ENCODE data around the gene ZNF580.

DNA sequence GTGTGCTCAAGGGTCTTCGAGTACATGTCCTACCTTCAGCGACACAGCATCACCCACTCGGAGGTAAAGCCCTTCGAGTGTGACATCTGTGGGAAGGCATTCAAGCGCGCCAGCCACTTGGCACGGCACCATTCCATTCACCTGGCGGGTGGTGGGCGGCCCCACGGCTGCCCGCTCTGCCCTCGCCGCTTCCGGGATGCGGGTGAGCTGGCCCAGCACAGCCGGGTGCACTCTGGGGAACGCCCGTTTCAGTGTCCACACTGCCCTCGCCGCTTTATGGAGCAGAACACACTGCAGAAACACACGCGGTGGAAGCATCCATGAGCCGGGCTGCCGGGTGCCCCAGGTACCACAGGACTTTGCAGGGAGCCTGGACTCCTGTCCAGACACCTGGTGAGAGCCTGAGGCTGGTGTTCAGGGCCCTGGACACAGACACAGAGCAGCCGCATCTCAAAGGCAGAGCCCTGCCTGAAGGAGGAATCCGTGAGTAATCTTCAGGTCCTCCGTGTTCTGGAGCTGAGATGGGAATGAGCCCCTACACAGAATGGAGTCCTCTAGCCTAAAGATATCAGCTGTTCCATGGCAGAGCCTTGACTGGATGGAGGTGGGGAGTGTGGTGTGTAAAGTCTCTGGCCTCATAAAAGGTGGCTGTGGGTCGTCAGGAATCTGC lies 4.2 kb downstream of the ZNF580 start:
- TF ChIP-seq, protein P1, sequence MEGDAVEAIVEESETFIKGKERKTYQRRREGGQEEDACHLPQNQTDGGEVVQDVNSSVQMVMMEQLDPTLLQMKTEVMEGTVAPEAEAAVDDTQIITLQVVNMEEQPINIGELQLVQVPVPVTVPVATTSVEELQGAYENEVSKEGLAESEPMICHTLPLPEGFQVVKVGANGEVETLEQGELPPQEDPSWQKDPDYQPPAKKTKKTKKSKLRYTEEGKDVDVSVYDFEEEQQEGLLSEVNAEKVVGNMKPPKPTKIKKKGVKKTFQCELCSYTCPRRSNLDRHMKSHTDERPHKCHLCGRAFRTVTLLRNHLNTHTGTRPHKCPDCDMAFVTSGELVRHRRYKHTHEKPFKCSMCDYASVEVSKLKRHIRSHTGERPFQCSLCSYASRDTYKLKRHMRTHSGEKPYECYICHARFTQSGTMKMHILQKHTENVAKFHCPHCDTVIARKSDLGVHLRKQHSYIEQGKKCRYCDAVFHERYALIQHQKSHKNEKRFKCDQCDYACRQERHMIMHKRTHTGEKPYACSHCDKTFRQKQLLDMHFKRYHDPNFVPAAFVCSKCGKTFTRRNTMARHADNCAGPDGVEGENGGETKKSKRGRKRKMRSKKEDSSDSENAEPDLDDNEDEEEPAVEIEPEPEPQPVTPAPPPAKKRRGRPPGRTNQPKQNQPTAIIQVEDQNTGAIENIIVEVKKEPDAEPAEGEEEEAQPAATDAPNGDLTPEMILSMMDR (tag by site-specific recombination; IDR thresholded peaks at IDR 0.05) = no peak
- no peak for TF ChIP-seq ZNF121 (tag by site-specific recombination; IDR thresholded peaks at IDR 0.05)
- no peak for TF ChIP-seq TCF7L2 (IDR thresholded peaks at IDR 0.05; ENCODE audit: borderline replicate concordance, low read depth, low read length)
- no peak for TF ChIP-seq GLI4 (tag by site-specific recombination; IDR thresholded peaks at IDR 0.05)
- no peak for TF ChIP-seq ZBTB8A (tag by site-specific recombination; IDR thresholded peaks at IDR 0.05)
- TF ChIP-seq, protein P2, sequence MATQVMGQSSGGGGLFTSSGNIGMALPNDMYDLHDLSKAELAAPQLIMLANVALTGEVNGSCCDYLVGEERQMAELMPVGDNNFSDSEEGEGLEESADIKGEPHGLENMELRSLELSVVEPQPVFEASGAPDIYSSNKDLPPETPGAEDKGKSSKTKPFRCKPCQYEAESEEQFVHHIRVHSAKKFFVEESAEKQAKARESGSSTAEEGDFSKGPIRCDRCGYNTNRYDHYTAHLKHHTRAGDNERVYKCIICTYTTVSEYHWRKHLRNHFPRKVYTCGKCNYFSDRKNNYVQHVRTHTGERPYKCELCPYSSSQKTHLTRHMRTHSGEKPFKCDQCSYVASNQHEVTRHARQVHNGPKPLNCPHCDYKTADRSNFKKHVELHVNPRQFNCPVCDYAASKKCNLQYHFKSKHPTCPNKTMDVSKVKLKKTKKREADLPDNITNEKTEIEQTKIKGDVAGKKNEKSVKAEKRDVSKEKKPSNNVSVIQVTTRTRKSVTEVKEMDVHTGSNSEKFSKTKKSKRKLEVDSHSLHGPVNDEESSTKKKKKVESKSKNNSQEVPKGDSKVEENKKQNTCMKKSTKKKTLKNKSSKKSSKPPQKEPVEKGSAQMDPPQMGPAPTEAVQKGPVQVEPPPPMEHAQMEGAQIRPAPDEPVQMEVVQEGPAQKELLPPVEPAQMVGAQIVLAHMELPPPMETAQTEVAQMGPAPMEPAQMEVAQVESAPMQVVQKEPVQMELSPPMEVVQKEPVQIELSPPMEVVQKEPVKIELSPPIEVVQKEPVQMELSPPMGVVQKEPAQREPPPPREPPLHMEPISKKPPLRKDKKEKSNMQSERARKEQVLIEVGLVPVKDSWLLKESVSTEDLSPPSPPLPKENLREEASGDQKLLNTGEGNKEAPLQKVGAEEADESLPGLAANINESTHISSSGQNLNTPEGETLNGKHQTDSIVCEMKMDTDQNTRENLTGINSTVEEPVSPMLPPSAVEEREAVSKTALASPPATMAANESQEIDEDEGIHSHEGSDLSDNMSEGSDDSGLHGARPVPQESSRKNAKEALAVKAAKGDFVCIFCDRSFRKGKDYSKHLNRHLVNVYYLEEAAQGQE (tag by site-specific recombination; IDR thresholded peaks at IDR 0.05) = no peak
- TF ChIP-seq, protein P3, sequence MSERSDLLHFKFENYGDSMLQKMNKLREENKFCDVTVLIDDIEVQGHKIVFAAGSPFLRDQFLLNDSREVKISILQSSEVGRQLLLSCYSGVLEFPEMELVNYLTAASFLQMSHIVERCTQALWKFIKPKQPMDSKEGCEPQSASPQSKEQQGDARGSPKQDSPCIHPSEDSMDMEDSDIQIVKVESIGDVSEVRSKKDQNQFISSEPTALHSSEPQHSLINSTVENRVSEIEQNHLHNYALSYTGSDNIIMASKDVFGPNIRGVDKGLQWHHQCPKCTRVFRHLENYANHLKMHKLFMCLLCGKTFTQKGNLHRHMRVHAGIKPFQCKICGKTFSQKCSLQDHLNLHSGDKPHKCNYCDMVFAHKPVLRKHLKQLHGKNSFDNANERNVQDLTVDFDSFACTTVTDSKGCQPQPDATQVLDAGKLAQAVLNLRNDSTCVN (tag by site-specific recombination; optimal IDR thresholded peaks at IDR 0.05) = no peak
- no peak for TF ChIP-seq ZNF24 (tag by site-specific recombination; IDR thresholded peaks at IDR 0.05)
- TF ChIP-seq, protein P4, sequence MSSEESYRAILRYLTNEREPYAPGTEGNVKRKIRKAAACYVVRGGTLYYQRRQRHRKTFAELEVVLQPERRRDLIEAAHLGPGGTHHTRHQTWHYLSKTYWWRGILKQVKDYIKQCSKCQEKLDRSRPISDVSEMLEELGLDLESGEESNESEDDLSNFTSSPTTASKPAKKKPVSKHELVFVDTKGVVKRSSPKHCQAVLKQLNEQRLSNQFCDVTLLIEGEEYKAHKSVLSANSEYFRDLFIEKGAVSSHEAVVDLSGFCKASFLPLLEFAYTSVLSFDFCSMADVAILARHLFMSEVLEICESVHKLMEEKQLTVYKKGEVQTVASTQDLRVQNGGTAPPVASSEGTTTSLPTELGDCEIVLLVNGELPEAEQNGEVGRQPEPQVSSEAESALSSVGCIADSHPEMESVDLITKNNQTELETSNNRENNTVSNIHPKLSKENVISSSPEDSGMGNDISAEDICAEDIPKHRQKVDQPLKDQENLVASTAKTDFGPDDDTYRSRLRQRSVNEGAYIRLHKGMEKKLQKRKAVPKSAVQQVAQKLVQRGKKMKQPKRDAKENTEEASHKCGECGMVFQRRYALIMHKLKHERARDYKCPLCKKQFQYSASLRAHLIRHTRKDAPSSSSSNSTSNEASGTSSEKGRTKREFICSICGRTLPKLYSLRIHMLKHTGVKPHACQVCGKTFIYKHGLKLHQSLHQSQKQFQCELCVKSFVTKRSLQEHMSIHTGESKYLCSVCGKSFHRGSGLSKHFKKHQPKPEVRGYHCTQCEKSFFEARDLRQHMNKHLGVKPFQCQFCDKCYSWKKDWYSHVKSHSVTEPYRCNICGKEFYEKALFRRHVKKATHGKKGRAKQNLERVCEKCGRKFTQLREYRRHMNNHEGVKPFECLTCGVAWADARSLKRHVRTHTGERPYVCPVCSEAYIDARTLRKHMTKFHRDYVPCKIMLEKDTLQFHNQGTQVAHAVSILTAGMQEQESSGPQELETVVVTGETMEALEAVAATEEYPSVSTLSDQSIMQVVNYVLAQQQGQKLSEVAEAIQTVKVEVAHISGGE (tag by site-specific recombination; conservative IDR thresholded peaks at IDR 0.05; ENCODE audit: low read depth) = no peak
- TF ChIP-seq ZNF561 (tag by site-specific recombination; IDR thresholded peaks at IDR 0.05; ENCODE audit: borderline replicate concordance) = no peak
- TF ChIP-seq ZBTB21 (tag by site-specific recombination; IDR thresholded peaks at IDR 0.05) = no peak
- no peak for TF ChIP-seq ZFP3 (tag by site-specific recombination; IDR thresholded peaks at IDR 0.05; ENCODE audit: low read depth)
- TF ChIP-seq, protein P5, sequence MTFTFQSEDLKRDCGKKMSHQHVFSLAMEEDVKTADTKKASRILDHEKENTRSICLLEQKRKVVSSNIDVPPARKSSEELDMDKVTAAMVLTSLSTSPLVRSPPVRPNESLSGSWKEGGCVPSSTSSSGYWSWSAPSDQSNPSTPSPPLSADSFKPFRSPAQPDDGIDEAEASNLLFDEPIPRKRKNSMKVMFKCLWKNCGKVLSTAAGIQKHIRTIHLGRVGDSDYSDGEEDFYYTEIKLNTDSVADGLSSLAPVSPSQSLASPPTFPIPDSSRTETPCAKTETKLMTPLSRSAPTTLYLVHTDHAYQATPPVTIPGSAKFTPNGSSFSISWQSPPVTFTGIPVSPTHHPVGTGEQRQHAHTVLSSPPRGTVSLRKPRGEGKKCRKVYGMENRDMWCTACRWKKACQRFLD (tag by site-specific recombination; IDR thresholded peaks at IDR 0.05) = no peak

Data from HEK293 (cell line).